Spleen (tissue), 7 donors: ENCODE data around the gene TEKT5.

Experiments used
- POLR2A ChIP-seq, 3 donors: fragments of 450-650 bp; IDR thresholded peaks; one replicate each; pipeline ENCODE4 v1.5.1; 2017; ENCODE audit warnings: antibody characterized with exemption in 3 of 3, mild to moderate bottlenecking in 1 of 3
- TF ChIP-seq, protein P1 (sequence below), 11 experiments: fragments of 200-600 bp in 7 of 11; fragments of 450-650 bp in 4 of 11; sonication (generic) in 4 of 11; IDR thresholded peaks in 8 of 11; conservative IDR thresholded peaks in 3 of 11; 1 replicate in 7 of 11; 2 replicates in 4 of 11; pipeline versions ENCODE4 v1.4.0 to v1.8.0; 2016 to 2021; ENCODE audit warnings: antibody characterized with exemption in 11 of 11, inconsistent platforms in 4 of 11, mild to moderate bottlenecking in 1 of 11
- donor health status: DM: no; HTN: no; CAD: no; lungs with moderate emphysema.
- donor health status: DM: no; HTN: no; CAD: no.
- donor health status: DM: no; HTN: no; CAD: no.

DNA sequence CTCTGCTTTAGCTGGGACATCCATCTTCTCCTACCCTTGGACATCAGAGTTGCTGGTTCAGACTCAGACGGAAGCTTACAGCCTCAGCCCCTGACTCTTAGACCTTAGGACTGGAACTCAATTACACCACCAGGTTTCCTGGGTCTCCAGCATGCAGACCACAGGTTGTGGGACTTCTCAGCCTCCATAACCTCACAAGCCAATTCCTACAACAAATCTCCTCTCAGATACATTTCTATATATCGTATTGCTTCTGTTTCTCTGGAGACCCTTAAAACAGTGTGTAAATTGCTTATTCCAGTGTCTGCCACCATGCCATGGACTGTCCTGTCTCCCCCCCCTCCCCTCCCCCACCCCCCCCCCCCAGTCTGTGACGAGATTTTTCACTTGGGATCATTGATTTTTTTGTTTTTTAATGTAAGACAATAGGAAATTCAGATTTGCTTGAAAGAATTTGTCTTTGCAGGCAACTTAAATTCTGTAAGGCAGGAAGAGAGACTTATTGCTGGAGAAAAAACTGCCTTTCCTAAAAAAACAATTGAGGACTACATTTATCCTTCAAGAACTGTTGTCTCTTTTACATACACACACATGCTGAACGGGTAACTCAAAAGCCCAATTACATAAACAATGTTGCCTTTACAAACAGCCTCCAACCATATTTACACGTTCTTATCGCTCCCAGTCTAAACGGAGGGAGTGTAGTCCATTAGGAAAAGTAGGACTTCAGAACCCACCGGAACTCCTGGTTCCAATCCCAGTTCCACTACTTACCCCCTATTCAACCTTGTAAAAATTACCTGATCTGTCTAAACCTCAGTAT, 39.9 kb downstream of the TEKT5 start:
- TF ChIP-seq POLR2A (IDR thresholded peaks at IDR 0.05): no peak
- TF ChIP-seq, protein P1, sequence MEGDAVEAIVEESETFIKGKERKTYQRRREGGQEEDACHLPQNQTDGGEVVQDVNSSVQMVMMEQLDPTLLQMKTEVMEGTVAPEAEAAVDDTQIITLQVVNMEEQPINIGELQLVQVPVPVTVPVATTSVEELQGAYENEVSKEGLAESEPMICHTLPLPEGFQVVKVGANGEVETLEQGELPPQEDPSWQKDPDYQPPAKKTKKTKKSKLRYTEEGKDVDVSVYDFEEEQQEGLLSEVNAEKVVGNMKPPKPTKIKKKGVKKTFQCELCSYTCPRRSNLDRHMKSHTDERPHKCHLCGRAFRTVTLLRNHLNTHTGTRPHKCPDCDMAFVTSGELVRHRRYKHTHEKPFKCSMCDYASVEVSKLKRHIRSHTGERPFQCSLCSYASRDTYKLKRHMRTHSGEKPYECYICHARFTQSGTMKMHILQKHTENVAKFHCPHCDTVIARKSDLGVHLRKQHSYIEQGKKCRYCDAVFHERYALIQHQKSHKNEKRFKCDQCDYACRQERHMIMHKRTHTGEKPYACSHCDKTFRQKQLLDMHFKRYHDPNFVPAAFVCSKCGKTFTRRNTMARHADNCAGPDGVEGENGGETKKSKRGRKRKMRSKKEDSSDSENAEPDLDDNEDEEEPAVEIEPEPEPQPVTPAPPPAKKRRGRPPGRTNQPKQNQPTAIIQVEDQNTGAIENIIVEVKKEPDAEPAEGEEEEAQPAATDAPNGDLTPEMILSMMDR (IDR thresholded peaks at IDR 0.05 in 8 of 11, conservative IDR thresholded peaks at IDR 0.05 in 3 of 11): no peak
